Measurements from ENCODE around the gene JAKMIP2. TPM values are rescaled to one million over a fixed set of nuclear protein-coding genes. Genes with fewer than 3 reads are reported as not detected.
"Not testable (repeated sequence)": the region's sequence is repeated elsewhere in the genome, so short reads cannot be mapped to it uniquely, and the experiment has no call there.

Gene JAKMIP2
- 1 to 10 TPM in 1 of 2 donors, under 1 TPM in 1; 0.42 to 1.9 TPM for total RNA-seq
- under 1 TPM in 1 of 2 donors, not detected in 1; 0.13 TPM for polyA plus RNA-seq
- long read RNA-seq, donor 1, partial matches to known transcripts, result 6 of 7 reads
- long read RNA-seq, donor 1, other reads (novel, unspliced or antisense), result 1 of 7 reads
- long read RNA-seq, donor 2, result 0 reads

DNA sequence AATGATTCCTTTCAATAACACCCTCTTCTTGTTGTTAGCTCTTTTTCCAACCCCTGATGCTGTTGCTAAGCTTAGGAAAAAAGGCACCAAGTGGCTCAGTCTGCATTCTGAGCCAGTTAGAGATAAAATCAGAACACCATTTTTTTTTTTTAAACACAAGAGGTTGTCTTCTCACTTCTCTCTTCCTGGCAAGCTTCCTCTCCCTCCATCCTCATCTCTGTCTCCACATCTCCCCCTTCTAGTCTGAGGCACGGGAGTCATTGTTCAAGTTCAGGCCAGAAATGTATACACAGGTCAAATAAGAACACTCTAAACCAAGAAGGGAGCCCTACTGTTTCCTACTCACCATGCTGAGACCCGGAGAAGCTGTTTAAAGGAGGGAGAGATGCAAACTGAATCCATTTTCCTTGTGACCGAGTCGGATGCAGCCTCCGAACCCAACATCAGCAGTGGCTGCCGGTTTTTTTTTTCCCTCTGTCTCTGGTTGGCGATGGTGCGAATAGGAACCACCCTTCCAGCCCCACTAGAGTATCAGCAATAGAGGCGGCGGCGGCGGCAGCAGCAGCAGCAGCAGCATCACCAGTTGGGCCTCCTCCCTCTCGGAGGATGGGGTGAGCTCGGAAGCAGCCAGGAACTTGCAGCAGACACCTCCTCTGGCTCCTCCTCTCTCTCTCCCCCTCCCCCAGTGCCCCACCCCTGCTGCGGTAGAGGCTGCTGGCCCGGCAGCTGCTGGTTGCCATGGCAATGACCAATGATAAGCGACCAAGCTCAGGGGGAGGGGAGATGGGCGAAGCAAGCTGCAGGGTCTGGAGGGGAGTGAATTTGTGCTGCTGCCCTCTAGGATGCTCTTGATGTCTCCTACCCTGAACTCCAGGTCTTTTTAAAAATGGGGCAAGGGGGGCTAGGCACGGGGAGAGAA is at the start of gene JAKMIP2:
TSS of gene JAKMIP2 (minus strand) at position 619 of the 919 bp plus-strand sequence. CDS start 110,922 bp downstream, outside the sequence.
- DNase-seq, result peak; percentile 65 to 79
- Histone ChIP-seq H3K27me3 (ENCODE audit: control insufficient read depth in 1 of 2, insufficient read depth in 2 of 2, low read length in 1 of 2) (no peaks in the 10 kb centered on the region), H3K9me3 (ENCODE audit: control insufficient read depth, low read length) (peaks cover 2% of the 10 kb centered on the region), H3K27ac (ENCODE audit: low read depth in 1 of 2, low read length in 2 of 2) (no peak within 1 kb of the TSS), H3K4me1 (ENCODE audit: control insufficient read depth in 1 of 2, insufficient read depth in 2 of 2, low read length in 2 of 2) (no peaks in the 10 kb centered on the region), H3K36me3 (ENCODE audit: control insufficient read depth in 1 of 2, insufficient read depth in 2 of 2, low read length in 1 of 2) (no peaks in the 10 kb centered on the region), H3K4me3 (ENCODE audit: low read length in 2 of 2) (no peak within 1 kb of the TSS)
- intact Hi-C loops (cut with DNase I), result no loop called here
- 1 to 3% methylated on average over 19 of the region's 19 CpGs for WGBS, 2 donors
- peak; percentile 46 for ATAC-seq (ENCODE audit: low FRiP score)

DNA sequence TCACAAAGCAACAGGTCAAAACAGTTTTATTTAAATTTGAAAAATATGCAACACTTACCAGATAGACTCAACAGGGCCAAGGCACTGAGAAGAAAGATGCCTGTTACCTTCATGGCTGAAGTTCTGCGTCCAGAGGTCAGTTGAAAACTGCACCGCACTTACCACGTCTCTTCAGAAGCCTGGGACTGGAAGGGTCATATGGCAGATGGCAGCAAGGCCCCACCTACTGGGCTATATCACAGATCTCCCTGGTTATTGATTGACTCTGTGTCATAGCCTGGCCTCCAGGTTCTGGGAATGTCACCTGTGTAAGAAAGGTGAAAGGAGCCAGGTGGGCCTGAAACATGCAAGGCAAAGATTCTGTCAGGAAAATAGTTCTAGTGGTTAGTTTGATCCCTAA is 48.9 kb upstream of the JAKMIP2 start, which contains the start of gene SPINK1:
TSS of gene SPINK1 (minus strand) at position 207 of the 400 bp plus-strand sequence. CDS start at position 113, 94 bp downstream.
- WGBS, 2 donors, result 96% methylated on average over 3 of the region's 3 CpGs
- intact Hi-C loops (cut with DNase I), result no loop called here
- Histone ChIP-seq H3K27me3 (ENCODE audit: control insufficient read depth in 1 of 2, insufficient read depth in 2 of 2, low read length in 1 of 2) (no peaks in the 10 kb centered on the region), H3K27ac (ENCODE audit: low read depth in 1 of 2, low read length in 2 of 2) (no peak within 1 kb of the TSS), H3K4me3 (ENCODE audit: low read length in 2 of 2) (no peak within 1 kb of the TSS), H3K4me1 (ENCODE audit: control insufficient read depth in 1 of 2, insufficient read depth in 2 of 2, low read length in 2 of 2) (no peaks in the 10 kb centered on the region), H3K36me3 (ENCODE audit: control insufficient read depth in 1 of 2, insufficient read depth in 2 of 2, low read length in 1 of 2) (no peaks in the 10 kb centered on the region), H3K9me3 (ENCODE audit: control insufficient read depth, low read length) (no peaks in the 10 kb centered on the region)
- no peak for ATAC-seq (ENCODE audit: low FRiP score)
- DNase-seq, result no peak

DNA sequence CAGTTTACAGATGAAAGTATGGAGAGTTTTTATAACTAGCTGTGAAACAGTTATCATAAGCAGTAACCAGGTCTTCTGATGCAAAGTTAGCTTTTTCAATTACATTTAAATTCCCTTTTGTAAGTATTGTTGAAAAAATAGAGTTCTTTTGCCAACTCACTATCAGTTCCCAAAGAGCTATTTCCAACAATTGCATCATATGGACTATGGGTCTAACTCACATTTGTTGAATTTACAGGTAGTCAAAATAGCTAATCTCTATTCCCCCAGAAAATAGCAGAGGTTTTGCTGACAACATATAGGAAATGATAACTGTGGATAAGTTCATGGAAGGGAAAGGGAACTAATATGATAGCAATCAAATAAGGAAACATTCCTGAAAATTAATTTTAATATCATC is 47.5 kb upstream of the JAKMIP2 start:
- H3K4me3 ChIP-seq (ENCODE audit: low read length in 2 of 2), result no peak overlapping the region
- no peak overlapping the region for H3K27ac ChIP-seq (ENCODE audit: low read depth in 1 of 2, low read length in 2 of 2)
- H3K4me1 ChIP-seq (ENCODE audit: control insufficient read depth in 1 of 2, insufficient read depth in 2 of 2, low read length in 2 of 2), result no peaks in the 10 kb centered on the region
- intact Hi-C loops (cut with DNase I), result no loop called here
- H3K36me3 ChIP-seq (ENCODE audit: control insufficient read depth in 1 of 2, insufficient read depth in 2 of 2, low read length in 1 of 2), result no peaks in the 10 kb centered on the region
- no peak for ATAC-seq (ENCODE audit: low FRiP score)
- no peak for DNase-seq
- H3K9me3 ChIP-seq (ENCODE audit: control insufficient read depth, low read length), result no peaks in the 10 kb centered on the region
- no peaks in the 10 kb centered on the region for H3K27me3 ChIP-seq (ENCODE audit: control insufficient read depth in 1 of 2, insufficient read depth in 2 of 2, low read length in 1 of 2)

DNA sequence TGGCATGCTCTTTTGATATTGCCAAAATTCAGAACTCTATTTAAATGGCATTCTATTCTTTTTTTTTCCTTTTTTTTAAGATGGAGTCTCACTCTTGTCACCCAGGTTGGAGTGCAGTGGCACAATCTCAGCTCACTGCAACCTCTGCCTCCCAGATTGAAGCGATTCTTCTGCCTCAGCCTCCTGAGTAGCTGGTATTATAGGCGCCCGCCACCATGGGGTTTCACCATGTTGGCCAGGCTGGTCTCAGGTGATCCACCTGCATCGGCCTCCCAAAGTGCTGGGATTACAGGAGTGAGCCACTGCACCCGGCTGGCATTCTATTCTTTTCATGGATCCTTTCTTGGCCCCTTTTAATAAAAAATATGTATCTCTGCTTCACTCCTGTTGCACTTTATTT is 44.5 kb upstream of the JAKMIP2 start:
- H3K36me3 ChIP-seq (ENCODE audit: control insufficient read depth in 1 of 2, insufficient read depth in 2 of 2, low read length in 1 of 2); H3K4me3 ChIP-seq (ENCODE audit: low read length in 2 of 2); H3K27me3 ChIP-seq (ENCODE audit: control insufficient read depth in 1 of 2, insufficient read depth in 2 of 2, low read length in 1 of 2); H3K9me3 ChIP-seq (ENCODE audit: control insufficient read depth, low read length); ATAC-seq (ENCODE audit: low FRiP score); DNase-seq; H3K4me1 ChIP-seq (ENCODE audit: control insufficient read depth in 1 of 2, insufficient read depth in 2 of 2, low read length in 2 of 2); intact Hi-C loops (cut with DNase I); H3K27ac ChIP-seq (ENCODE audit: low read depth in 1 of 2, low read length in 2 of 2): not testable (repeated sequence)
- whole genome bisulfite sequencing, 2 donors, result 91 to 97% methylated on average over 5 of the region's 5 CpGs

DNA sequence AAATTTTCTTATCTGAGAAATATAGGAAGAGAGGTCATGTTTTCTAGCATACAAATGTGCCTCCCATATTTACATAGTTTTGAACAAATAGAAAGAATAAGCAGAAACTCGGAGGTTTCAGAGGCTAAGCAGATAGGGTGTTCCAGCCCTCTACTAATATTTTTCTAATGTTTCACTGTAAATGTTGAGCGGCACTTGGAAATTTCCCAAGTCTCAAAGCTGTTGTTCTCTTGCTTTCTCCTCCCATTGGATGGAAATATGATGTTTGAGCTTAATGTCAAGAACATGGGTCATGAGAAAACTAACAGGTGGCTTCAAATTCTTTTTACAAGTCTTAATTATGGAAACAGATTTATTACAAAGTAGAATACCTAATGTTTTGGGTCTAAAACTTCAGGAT is 43.8 kb upstream of the JAKMIP2 start:
- no peaks in the 10 kb centered on the region for H3K27me3 ChIP-seq (ENCODE audit: control insufficient read depth in 1 of 2, insufficient read depth in 2 of 2, low read length in 1 of 2)
- H3K27ac ChIP-seq (ENCODE audit: low read depth in 1 of 2, low read length in 2 of 2), result no peak overlapping the region
- H3K4me1 ChIP-seq (ENCODE audit: control insufficient read depth in 1 of 2, insufficient read depth in 2 of 2, low read length in 2 of 2), result no peaks in the 10 kb centered on the region
- no peak overlapping the region for H3K4me3 ChIP-seq (ENCODE audit: low read length in 2 of 2)
- H3K9me3 ChIP-seq (ENCODE audit: control insufficient read depth, low read length), result no peaks in the 10 kb centered on the region
- DNase-seq (no peak), ATAC-seq (ENCODE audit: low FRiP score) (no peak)
- H3K36me3 ChIP-seq (ENCODE audit: control insufficient read depth in 1 of 2, insufficient read depth in 2 of 2, low read length in 1 of 2), result no peaks in the 10 kb centered on the region
- intact Hi-C loops (cut with DNase I), result no loop called here
- WGBS, 2 donors, result 12 to 17% methylated on average over 2 of the region's 2 CpGs

DNA sequence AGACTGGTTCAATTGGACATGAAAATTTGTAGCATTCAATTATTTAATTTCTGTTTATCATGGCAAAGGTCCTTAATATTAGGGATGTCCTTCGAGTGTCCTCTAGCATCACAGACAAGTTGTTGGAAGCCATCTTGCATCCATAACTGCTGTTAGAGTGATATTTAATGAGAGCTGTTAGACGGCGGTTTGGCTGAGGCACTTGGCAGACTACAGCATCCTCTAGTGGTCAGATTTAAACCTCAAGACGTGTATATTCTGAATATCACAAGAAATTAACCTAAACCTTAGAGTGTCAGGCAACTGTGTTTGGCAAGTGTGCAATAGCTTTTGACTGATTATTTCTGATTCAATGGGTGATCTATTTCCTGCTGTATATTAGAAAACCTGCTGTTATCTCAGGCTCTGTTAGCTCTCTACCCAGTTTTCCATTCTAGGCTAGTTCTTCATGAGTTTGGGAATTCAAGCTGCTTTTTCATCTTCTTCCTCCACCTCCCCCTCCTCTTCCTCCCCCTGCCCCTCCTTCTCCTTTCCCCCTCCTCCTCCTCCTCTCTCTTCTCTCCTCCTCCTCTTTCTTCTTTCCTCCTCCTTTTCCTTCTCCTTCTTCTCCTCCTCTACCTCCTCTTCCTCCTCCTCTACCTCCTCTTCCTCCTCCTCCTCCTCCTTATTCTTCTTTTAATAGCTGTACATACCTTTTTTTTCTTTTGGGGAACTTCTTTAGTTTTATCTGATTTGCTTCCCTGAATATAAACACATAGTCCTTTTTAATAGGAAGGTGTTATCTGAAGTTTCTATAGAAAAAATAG is 40.4 kb upstream of the JAKMIP2 start:
- Histone ChIP-seq H3K9me3 (ENCODE audit: control insufficient read depth, low read length) (no peaks in the 10 kb centered on the region), H3K4me1 (ENCODE audit: control insufficient read depth in 1 of 2, insufficient read depth in 2 of 2, low read length in 2 of 2) (no peaks in the 10 kb centered on the region), H3K27ac (ENCODE audit: low read depth in 1 of 2, low read length in 2 of 2) (no peak overlapping the region), H3K4me3 (ENCODE audit: low read length in 2 of 2) (no peak overlapping the region), H3K36me3 (ENCODE audit: control insufficient read depth in 1 of 2, insufficient read depth in 2 of 2, low read length in 1 of 2) (no peaks in the 10 kb centered on the region), H3K27me3 (ENCODE audit: control insufficient read depth in 1 of 2, insufficient read depth in 2 of 2, low read length in 1 of 2) (no peaks in the 10 kb centered on the region)
- peak; percentile 47 to 66 for DNase-seq
- peak; percentile 75 for ATAC-seq (ENCODE audit: low FRiP score)
- intact Hi-C loops (cut with DNase I), result loop anchor here (1.0 to 2.0 kb wide), 2 partner anchors 194 to 195 kb away; no protein-coding TSS in a partner anchor
- 9 to 19% methylated on average over 4 of the region's 4 CpGs for WGBS, 2 donors

DNA sequence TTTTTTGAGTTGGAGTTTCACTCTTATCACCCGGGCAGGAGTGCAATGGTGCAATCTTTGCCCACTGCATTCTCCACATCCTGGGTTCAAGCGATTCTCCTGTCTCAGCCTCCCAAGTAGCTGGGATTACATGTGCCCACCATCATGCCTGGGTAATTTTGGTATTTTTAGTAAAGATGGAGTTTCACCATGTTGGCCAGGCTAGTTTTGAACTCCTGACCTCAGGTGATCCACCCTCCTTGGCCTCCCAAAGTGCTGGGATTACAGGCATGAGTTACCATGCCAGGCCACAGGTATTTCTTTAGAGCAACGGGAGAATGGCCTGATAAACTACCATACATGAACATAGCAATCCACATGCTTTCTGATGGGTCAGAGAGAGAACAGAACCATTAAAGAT is 39.7 kb upstream of the JAKMIP2 start:
- not testable (repeated sequence) for H3K9me3 ChIP-seq (ENCODE audit: control insufficient read depth, low read length); DNase-seq; H3K36me3 ChIP-seq (ENCODE audit: control insufficient read depth in 1 of 2, insufficient read depth in 2 of 2, low read length in 1 of 2); H3K27me3 ChIP-seq (ENCODE audit: control insufficient read depth in 1 of 2, insufficient read depth in 2 of 2, low read length in 1 of 2); H3K27ac ChIP-seq (ENCODE audit: low read depth in 1 of 2, low read length in 2 of 2); ATAC-seq (ENCODE audit: low FRiP score); H3K4me1 ChIP-seq (ENCODE audit: control insufficient read depth in 1 of 2, insufficient read depth in 2 of 2, low read length in 2 of 2); H3K4me3 ChIP-seq (ENCODE audit: low read length in 2 of 2)
- intact Hi-C loops (cut with DNase I), result loop anchor here (1.0 to 2.0 kb wide), 2 partner anchors 193 to 194 kb away; no protein-coding TSS in a partner anchor
- WGBS, 2 donors, result 93 to 97% methylated on average over 3 of the region's 3 CpGs

DNA sequence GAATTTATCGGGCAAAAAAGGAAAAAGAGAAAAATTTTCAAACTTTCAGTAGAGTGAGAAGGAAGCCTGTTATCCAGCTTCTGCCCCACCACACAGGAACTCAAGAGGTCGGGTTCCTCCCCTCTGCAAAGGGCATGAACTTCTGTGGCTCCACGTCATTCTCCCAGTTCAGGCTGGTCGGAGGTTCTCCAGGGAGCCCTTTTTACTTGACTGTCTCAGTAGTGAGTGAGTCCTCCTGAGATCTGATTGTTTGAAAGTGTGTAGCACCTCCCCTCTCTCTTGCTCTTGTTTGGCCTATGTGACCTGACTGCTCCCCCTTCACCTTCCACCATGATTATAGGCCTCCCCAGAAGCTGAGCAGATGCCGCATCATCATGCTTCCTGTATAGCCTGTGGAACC is 39.2 kb upstream of the JAKMIP2 start:
- Histone ChIP-seq H3K9me3 (ENCODE audit: control insufficient read depth, low read length) (no peaks in the 10 kb centered on the region), H3K36me3 (ENCODE audit: control insufficient read depth in 1 of 2, insufficient read depth in 2 of 2, low read length in 1 of 2) (no peaks in the 10 kb centered on the region), H3K27ac (ENCODE audit: low read depth in 1 of 2, low read length in 2 of 2) (no peak overlapping the region), H3K4me1 (ENCODE audit: control insufficient read depth in 1 of 2, insufficient read depth in 2 of 2, low read length in 2 of 2) (no peaks in the 10 kb centered on the region), H3K4me3 (ENCODE audit: low read length in 2 of 2) (no peak overlapping the region), H3K27me3 (ENCODE audit: control insufficient read depth in 1 of 2, insufficient read depth in 2 of 2, low read length in 1 of 2) (no peaks in the 10 kb centered on the region)
- 88 to 92% methylated on average over 5 of the region's 5 CpGs for WGBS, 2 donors
- ATAC-seq (ENCODE audit: low FRiP score) (no peak), DNase-seq (no peak)
- intact Hi-C loops (cut with DNase I), result loop anchor here (1.0 to 2.0 kb wide), 2 partner anchors 193 kb away; no protein-coding TSS in a partner anchor
